HG03039 (cell line): Measurements from ENCODE around the gene FHL5.
A peak's percentile ranks its signal among the peaks of the same experiment; 100 is the strongest.
"Not testable (repeated sequence)": the region's sequence is repeated elsewhere in the genome, so short reads cannot be mapped to it uniquely, and the experiment has no call there.

ENCODE experiments used
- ATAC-seq: cut with Tn5 transposase; IDR thresholded peaks from one replicate; pipeline ENCODE4 v1.9.1; 2021; ENCODE audit warnings: mild to moderate bottlenecking, moderate library complexity; ENCODE audit not compliant: unreplicated experiment

The FHL5 gene

DNA sequence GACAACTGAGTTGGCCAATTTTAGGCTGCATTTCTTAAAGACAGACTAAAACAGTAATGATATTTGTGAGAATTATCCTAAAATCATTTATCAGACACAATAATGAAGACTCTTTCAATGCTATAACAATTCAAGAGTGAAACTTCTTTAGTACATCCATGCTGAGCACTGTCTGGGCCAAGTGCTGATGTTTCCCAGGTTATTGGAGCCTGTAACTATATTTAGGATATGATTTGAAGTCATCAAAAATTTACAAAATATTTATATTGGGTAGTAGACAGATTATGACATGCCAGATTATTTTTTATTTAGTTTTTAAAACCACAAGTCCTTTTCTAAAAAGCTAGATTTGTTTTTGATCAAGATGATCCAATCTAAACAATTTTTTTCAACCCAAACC lies 45.1 kb downstream of the FHL5 start:
- no peak for ATAC-seq

DNA sequence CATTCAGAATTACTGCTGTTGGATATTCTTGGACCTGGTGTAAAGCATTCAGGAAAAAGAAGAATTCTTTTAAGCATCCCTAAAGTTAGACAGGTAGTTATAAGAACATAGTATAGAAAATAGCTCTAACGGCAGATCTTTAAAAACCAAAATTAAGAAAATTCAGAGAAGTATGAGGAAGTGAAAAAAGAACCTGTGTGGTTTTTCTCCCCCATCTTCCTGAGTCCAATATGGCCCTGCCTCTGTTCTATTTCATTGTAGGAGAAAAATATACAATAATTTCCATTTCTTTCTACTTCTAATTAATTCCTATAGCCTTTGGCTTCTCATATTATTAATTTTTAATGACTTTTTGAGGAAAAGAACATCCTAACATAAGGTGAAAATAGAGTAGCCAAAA lies 47.1 kb downstream of the FHL5 start:
- no peak for ATAC-seq

DNA sequence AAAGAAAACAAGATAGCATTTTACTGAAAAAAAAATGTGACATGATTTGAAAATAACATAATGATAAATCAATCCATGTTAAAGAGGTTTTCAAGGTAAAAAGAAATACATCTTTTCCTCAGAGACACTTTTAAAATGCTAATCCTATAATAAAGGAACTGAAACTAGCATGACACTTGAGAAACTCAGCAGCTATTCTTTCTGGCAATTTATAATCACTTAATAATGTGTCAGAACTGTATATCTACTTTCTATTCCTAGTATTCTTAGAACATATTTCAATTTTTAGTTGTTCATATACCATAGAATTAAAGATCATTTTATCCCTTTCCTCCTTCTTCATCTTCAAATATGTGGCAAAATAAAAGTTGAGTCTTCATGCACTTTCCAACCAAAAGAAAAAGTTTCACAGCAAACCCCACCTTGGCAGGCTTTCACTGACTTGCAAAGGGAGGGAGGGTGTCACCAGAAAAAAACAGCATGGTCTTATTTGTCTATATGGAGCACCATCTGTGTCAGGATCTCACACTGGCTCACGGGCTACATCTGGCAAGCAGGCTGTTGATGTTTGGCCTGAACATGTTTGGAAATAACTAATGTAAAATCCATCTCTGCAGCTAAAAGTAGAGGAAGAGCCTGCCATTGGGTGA lies 48.5 kb downstream of the FHL5 start:
- peak; percentile 58 for ATAC-seq

DNA sequence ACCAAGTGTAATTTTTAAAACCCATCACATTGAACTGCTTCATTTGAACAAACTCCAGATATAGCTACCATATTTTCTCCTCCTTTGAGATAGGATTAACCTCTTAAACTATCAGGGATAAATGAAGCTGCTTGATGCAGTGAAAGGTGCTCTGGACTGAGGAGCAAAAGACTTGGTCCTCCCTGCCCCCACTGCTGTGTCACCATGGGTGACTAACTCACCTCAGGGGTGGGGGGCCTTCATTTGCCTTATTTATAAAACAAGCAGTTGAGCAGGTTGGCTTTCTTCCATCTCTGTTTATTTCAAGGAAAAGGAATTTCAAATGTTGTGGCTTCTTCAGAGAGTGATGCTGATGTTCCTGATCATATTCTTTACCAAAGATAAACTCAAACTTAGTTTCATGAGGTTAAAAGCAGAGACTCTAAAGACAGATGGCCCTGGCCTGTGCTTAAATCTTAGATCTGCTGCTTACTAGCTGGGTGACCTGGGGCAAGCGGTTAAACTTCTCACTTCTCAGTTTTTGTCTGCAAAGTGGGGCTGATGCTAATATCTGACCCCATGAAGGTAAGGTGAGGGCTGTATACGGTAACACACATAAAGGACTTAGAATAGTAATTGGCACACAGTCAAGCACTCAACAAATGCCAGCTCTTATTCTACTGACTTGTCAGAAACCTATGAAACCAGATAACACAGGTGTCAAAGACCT lies 50.5 kb downstream of the FHL5 start:
- no peak for ATAC-seq

DNA sequence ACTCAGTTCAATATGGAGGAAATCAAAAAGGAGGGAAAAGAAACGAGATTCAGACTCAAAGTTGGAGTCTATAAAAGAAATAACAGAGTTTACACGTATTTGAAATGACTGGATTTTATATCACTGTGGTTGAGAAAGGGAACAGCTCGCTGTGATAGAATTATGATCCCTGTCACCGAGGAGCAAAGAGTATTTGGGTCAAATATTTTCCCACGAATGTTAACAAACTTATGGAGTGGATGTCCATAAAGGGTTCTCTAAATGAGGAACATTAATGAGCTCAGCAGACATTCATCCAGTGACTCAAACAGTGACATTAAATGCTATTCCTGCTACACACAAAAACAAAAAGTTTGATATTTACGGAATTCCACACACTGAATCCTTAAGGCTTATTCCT lies 57.9 kb downstream of the FHL5 start:
- ATAC-seq: no peak

DNA sequence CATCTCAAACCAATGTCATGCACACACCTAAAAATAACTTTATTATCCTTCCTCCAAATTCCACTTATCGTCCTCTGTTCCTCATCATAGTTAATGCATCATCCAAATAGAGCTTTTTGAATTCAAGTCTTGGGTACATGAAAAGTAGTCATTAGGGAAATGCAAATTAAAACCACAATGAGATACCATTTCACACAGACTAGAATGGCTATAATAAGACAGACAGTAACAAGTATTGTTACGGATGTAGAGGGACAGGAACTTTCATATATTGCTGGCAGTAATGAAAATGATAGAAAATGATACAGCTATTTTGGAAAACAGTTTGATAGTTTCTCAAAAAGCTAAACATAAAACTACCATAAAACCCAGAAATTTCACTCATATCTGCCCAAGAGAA lies 59.1 kb downstream of the FHL5 start:
- ATAC-seq: no peak

DNA sequence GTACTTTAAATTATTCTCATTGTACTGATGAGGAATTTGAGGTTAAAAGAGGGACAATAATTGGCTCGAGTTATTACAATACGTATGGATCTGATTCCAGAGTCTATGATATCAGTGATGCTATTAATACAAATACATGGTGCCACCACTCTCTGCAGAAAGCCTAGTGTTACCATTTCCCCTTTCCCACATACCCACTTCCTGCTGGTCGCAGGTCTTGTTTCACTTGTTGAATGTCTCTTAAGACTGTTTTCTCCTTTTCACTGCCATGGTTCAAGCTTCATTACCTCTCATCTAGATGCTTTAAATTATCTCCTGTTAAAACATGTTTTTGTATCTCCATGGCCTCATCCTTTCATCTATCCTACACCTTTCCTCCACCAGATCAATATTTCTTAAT lies 62.0 kb downstream of the FHL5 start:
- no peak for ATAC-seq

DNA sequence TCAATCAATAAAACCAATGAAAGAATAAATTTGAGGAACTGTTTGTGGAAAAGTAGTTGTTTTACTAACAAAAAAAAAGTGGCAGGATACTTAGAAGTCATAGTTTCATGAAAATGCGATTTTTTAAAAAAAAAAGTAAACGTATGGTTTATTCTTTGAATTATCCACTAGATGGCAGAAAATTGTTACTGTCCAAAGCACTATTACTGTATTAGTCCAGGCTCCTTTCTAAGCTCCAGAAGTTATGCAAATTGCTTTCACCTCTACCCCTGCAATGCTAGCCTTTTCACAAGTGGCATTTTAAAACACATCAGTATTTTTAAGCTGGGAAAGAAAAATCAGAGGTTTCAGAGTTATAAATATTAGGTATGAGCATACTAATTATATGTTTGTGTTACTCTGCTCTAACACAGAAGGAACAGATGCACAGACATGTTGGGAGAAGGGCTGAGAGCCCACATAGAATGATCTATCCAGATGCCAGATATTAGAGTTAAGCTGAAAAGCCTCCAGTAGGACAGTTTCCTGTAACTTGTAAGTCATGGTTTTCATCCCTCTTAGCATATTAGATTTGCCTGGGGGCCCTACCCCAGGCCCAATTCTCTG lies 63.9 kb downstream of the FHL5 start:
- ATAC-seq: peak; percentile 89

DNA sequence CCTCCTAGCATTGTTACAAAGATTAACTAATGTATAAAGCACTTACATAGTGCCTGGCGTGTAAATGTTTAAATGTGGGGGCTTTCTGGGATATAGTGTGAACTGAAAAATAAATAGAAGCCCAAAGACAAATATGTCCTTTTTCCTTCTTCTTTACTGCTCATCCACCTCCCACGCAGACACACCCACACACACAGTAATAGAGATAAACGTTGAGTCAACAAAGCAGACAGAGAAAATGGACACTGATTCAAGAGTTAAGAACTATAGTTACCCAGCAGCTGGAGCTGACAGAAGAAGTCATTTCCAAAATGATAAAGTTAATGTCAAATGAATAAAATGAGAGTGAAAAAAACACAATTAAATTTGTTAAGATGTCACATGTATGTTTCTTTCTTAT lies 68.3 kb downstream of the FHL5 start:
- no peak for ATAC-seq

DNA sequence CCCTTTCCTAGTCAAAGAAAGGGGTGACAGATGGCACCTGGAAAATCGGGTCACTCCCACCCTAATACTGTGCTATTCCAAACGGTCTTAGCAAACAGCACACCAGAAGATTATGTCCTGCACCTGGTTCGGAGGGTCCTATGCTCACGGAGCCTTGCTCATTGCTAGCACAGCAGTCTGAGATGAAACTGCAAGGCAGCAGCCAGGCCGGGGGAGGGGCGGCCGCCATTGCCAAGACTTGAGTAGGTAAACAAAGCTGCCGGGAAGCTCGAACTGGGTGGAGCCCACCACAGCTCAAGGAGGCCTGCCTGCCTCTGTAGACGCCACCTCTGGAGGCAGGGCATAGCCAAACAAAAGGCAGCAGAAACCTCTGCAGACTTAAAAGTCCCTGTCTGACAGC lies 75.1 kb downstream of the FHL5 start:
- ATAC-seq: not testable (repeated sequence)

DNA sequence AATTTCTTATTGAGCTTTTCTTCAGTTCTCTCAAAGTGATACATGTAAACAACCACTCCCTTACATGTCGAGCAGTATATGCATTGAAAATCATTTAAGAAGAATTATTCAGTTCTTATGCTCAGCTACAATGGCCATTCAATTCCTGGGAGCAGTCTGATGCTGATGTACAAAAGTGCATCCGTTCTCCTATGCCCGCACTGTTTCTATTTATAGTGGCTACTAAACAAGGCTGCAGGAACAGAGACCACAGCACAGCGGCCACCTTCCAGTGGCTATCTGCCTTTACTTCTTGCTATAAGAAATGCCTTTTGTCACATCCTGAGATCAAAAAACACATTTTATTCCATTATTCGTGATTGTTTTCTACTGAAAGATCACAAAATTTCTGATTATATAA lies 82.2 kb downstream of the FHL5 start:
- ATAC-seq: no peak

DNA sequence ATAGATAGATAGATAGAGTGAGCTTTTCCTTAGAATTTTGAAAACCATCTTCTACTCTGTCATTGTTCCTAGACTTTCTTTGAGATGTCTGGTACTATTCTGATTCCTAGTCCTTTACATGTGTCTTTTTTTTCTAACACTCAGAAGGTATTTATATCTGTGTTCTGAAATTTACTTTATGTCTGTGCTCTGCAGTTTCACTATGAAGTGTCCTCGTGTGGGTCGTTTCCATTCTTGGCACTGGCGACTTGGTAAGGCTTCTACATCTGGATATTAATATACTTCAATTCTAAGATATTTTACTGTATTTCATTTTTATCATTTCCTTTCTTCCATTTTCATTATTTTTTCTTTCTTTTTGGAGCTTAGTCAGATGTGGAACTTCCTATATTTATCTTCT lies 87.0 kb downstream of the FHL5 start:
- ATAC-seq: peak; percentile 64

DNA sequence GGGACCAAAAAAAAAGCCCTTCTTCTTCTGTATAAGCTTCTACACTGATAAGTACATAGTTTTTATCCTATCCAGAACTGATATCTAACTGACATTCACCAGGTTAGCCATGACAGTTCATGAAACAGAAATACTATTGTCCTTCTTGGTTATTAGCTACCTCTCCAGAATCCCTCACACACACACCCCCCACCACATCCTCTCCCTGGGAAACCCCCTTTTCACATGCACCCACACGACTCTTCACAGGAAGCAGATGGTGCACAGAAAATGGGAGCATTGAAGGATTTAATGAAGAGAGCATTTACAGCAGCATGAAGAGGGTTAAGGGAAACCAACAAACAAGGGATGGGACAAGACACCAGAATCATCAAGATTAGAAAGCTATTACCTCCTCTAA lies 88.9 kb downstream of the FHL5 start:
- ATAC-seq: peak; percentile 55

DNA sequence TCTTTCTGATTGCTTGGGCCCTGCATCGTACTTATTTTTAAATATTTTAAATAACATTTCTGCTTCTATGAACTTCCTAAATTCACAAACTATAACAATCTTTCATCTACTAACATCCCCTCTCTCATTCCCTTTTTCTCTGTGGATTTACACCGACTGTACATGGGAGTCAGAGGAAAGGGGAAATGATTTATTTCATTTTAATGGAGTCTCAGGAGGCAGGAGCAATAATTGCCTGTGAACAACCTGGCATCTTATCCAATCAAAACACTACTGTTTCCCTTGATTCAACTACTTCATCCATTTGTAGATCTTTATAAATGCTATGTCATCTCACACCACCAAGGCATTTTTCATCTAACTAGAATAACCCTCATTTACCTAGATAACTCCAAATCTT lies 89.6 kb downstream of the FHL5 start:
- no peak for ATAC-seq

DNA sequence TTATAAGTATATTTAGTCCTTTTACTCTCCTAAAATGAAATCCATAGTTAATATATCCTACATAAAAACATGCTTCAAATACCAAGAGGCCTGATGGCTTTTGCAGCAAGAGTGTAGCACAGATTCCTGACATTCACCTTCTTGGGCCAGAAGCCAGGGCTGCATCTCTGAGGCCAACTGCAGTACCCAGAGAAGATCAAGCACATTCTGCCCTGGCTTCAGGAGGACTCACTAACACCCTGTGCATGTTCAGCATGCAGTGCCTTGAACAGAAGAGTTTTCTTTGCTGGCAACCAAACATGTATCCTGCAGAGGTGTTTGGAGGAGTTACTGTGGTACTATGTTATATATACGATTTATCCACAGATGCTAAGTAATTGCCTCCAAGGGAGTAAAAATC lies 90.3 kb downstream of the FHL5 start:
- no peak for ATAC-seq

DNA sequence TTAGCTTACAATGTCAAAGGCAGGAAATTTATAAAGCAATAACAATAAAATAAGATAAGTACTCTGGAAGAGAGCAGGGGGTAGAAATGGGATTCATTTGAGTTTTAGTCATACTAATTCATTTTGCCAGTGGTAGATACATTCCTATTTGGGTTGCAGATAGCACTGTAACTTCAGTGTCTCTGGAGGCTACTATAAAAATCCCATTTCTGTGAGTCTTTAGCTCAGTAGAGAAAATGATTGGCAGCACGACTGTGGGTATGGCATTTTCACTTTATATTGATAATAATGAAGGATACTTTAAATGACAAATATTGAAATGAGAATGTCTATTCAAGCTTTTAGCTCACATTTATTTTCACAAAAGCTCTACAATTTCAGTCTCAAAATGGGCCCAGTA lies 93.6 kb downstream of the FHL5 start:
- ATAC-seq: no peak

DNA sequence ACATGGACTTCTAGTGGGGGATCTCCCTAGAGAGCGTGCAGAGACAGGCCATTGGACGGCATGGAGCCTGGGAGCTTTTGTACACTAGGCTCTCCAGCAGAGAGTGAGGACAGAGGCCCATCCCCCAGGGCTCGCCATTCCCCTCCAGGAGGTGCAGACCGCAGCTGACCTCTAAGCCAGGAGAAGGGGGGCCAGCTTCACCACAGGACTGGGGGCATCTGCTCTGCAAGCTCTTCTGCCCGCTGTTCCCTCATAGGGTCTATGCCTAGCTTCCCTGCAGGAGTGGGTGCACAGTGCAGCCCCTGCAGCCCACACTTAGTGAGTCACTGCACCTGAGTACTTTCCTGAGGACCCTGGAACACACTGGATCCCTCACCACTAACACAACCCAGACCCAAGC lies 94.4 kb downstream of the FHL5 start:
- ATAC-seq: no peak

DNA sequence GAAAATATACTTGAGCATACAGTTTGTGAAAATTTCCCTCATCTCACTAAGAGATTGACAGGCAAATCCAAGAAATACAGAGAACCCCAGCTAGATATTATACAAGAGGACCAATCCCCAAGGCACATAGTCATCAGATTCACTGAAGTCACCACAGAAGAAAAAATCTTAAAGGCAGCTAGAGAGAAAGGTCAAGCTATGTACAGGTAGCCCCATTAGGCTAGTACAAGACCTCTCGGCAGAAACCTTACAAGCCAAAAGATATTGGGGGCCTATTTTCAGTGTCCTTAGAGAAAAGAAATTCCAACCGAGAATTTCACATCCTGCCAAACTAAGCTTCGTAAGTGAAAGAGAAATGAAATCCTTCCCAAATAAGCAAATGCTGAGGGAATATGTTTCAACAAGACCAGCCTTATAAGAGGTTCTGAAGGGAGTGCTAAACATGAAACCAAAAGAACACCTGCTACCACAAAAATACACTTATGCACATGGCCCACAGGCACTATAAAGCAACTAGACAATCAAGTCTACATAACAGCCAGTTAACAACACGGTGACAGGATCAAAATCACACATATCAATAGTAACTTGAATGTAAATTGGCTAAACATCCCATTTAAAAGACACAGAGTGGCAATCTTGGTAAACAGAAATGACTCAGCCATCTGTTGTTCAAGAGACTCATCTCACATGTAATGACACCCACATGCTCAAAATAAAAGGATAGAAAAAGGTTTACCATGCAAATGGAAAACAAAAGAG lies 96.3 kb downstream of the FHL5 start:
- peak; percentile 66 for ATAC-seq
